OCI-LY1 (cell line): ENCODE data around the gene FCHSD1.

Experiments
- EZH2 ChIP-seq: fragments of 200-600 bp; sonication (generic), shearing (Covaris generic); IDR thresholded peaks from 2 replicates; pipeline ENCODE4 v1.8.0; 2017; ENCODE audit warnings: borderline replicate concordance, mixed run types, mild to moderate bottlenecking, antibody characterized with exemption, low read length, moderate library complexity, mixed read lengths
- TF ChIP-seq, protein P1 (sequence below): fragments of 200-600 bp; sonication (generic), shearing (Covaris generic); IDR thresholded peaks from 2 replicates; pipeline ENCODE4 v1.5.1; 2017; ENCODE audit warnings: mild to moderate bottlenecking, antibody characterized with exemption, low read length, moderate library complexity, mixed read lengths

GRCh38 chr5:141634720-141635119 is 16.5 kb downstream of the FCHSD1 start:
- no peak for TF ChIP-seq EZH2
- TF ChIP-seq, protein P1, sequence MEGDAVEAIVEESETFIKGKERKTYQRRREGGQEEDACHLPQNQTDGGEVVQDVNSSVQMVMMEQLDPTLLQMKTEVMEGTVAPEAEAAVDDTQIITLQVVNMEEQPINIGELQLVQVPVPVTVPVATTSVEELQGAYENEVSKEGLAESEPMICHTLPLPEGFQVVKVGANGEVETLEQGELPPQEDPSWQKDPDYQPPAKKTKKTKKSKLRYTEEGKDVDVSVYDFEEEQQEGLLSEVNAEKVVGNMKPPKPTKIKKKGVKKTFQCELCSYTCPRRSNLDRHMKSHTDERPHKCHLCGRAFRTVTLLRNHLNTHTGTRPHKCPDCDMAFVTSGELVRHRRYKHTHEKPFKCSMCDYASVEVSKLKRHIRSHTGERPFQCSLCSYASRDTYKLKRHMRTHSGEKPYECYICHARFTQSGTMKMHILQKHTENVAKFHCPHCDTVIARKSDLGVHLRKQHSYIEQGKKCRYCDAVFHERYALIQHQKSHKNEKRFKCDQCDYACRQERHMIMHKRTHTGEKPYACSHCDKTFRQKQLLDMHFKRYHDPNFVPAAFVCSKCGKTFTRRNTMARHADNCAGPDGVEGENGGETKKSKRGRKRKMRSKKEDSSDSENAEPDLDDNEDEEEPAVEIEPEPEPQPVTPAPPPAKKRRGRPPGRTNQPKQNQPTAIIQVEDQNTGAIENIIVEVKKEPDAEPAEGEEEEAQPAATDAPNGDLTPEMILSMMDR, result no peak
